ENCODE data around the gene ICAM4.

ICAM4 gene

GRCh38 chr19:10259162-10259905 is 27.4 kb upstream of the ICAM4 start:
- ATAC-seq (ENCODE audit: low read depth) (peak; percentile 40; the same call in 2 of the 3 replicates), DNase-seq (ENCODE audit: low spot score) (peak; percentile 82)
- TF ChIP-seq CTCF (IDR thresholded peaks at IDR 0.05; ENCODE audit: poor library complexity, severe bottlenecking) = peak; percentile 82
- H3K27me3 ChIP-seq (ENCODE audit: insufficient read depth, poor library complexity, severe bottlenecking) = no peaks in the 10 kb centered on the region
- H3K9me3 ChIP-seq (ENCODE audit: severe bottlenecking) = no peaks in the 10 kb centered on the region
- H3K36me3 ChIP-seq (ENCODE audit: low read depth) = peaks cover 31% of the 10 kb centered on the region
- H3K4me1 ChIP-seq (ENCODE audit: insufficient read depth, poor library complexity, severe bottlenecking) = peaks cover 11% of the 10 kb centered on the region
- no peak overlapping the region for H3K4me3 ChIP-seq (ENCODE audit: severe bottlenecking)
- H3K27ac ChIP-seq (ENCODE audit: poor library complexity, severe bottlenecking) = peak overlapping the region; percentile 25

GRCh38 chr19:10260141-10260584 is 26.6 kb upstream of the ICAM4 start:
- Histone ChIP-seq H3K27me3 (ENCODE audit: insufficient read depth, poor library complexity, severe bottlenecking) (no peaks in the 10 kb centered on the region), H3K27ac (ENCODE audit: poor library complexity, severe bottlenecking) (peak overlapping the region; percentile 25), H3K36me3 (ENCODE audit: low read depth) (peaks cover 23% of the 10 kb centered on the region), H3K4me3 (ENCODE audit: severe bottlenecking) (no peak overlapping the region), H3K9me3 (ENCODE audit: severe bottlenecking) (no peaks in the 10 kb centered on the region), H3K4me1 (ENCODE audit: insufficient read depth, poor library complexity, severe bottlenecking) (peaks cover 11% of the 10 kb centered on the region)
- TF ChIP-seq CTCF (IDR thresholded peaks at IDR 0.05; ENCODE audit: poor library complexity, severe bottlenecking) = no peak
- peak; percentile 80 for DNase-seq (ENCODE audit: low spot score)
- peak; percentile 87 for ATAC-seq (ENCODE audit: low read depth)

GRCh38 chr19:10262771-10263170 is 24.0 kb upstream of the ICAM4 start:
- Histone ChIP-seq H3K9me3 (ENCODE audit: severe bottlenecking) (no peaks in the 10 kb centered on the region), H3K27me3 (ENCODE audit: insufficient read depth, poor library complexity, severe bottlenecking) (no peaks in the 10 kb centered on the region), H3K4me3 (ENCODE audit: severe bottlenecking) (no peak overlapping the region), H3K4me1 (ENCODE audit: insufficient read depth, poor library complexity, severe bottlenecking) (peaks cover 11% of the 10 kb centered on the region), H3K27ac (ENCODE audit: poor library complexity, severe bottlenecking) (no peak overlapping the region), H3K36me3 (ENCODE audit: low read depth) (peaks cover 7% of the 10 kb centered on the region)
- DNase-seq (ENCODE audit: low spot score) (no peak), ATAC-seq (ENCODE audit: low read depth) (no peak)
- TF ChIP-seq CTCF (IDR thresholded peaks at IDR 0.05; ENCODE audit: poor library complexity, severe bottlenecking) = no peak

GRCh38 chr19:10266706-10267105 is 20.0 kb upstream of the ICAM4 start:
- Histone ChIP-seq H3K36me3 (ENCODE audit: low read depth) (no peaks in the 10 kb centered on the region), H3K27me3 (ENCODE audit: insufficient read depth, poor library complexity, severe bottlenecking) (peaks cover 11% of the 10 kb centered on the region), H3K4me3 (ENCODE audit: severe bottlenecking) (no peak overlapping the region), H3K27ac (ENCODE audit: poor library complexity, severe bottlenecking) (no peak overlapping the region), H3K4me1 (ENCODE audit: insufficient read depth, poor library complexity, severe bottlenecking) (no peaks in the 10 kb centered on the region), H3K9me3 (ENCODE audit: severe bottlenecking) (no peaks in the 10 kb centered on the region)
- no peak for DNase-seq (ENCODE audit: low spot score)
- TF ChIP-seq CTCF (IDR thresholded peaks at IDR 0.05; ENCODE audit: poor library complexity, severe bottlenecking) = no peak
- no peak for ATAC-seq (ENCODE audit: low read depth)

GRCh38 chr19:10268071-10268470 is 18.7 kb upstream of the ICAM4 start:
- Histone ChIP-seq H3K27ac (ENCODE audit: poor library complexity, severe bottlenecking) (no peak overlapping the region), H3K4me1 (ENCODE audit: insufficient read depth, poor library complexity, severe bottlenecking) (no peaks in the 10 kb centered on the region), H3K9me3 (ENCODE audit: severe bottlenecking) (no peaks in the 10 kb centered on the region), H3K4me3 (ENCODE audit: severe bottlenecking) (no peak overlapping the region), H3K27me3 (ENCODE audit: insufficient read depth, poor library complexity, severe bottlenecking) (peaks cover 11% of the 10 kb centered on the region), H3K36me3 (ENCODE audit: low read depth) (no peaks in the 10 kb centered on the region)
- TF ChIP-seq CTCF (IDR thresholded peaks at IDR 0.05; ENCODE audit: poor library complexity, severe bottlenecking) = no peak
- no peak for DNase-seq (ENCODE audit: low spot score)
- no peak for ATAC-seq (ENCODE audit: low read depth)

All from RWPE2 (cell line).